Thyroid gland (tissue), 4 donors: Measurements from ENCODE around the gene OR10C1. TPM values are rescaled to one million over a fixed set of nuclear protein-coding genes. Genes with fewer than 3 reads are reported as not detected.
"Not testable (repeated sequence)": the region's sequence is repeated elsewhere in the genome, so short reads cannot be mapped to it uniquely, and the experiment has no call there.

Experiments
- DNase-seq, 2 donors: peaks; one replicate each; pipeline ENCODE4 v3.0.0-alpha.2; 2019
- H3K27ac ChIP-seq, 3 donors: fragments of 200-600 bp; sonication (generic); 1 replicate in 2 of 3; 2 replicates in 1 of 3; pipeline ENCODE4 v1.5.1; 2016 to 2019; ENCODE audit warnings: mild to moderate bottlenecking in 1 of 3, moderate library complexity in 1 of 3
- H3K27me3 ChIP-seq: fragments of 200-600 bp; sonication (generic); one replicate; pipeline ENCODE4 v1.5.1; 2019
- H3K36me3 ChIP-seq, 2 donors: fragments of 200-600 bp; sonication (generic); one replicate each; pipeline ENCODE4 v1.5.1; 2016 to 2019
- H3K4me1 ChIP-seq, 2 donors: fragments of 200-600 bp; sonication (generic); one replicate each; pipeline ENCODE4 v1.5.1; 2017 to 2019
- H3K4me3 ChIP-seq, 3 donors: fragments of 200-600 bp; sonication (generic); replicated peaks in 1 of 3; 1 replicate in 2 of 3; 2 replicates in 1 of 3; pipeline ENCODE4 v1.5.1; 2016; ENCODE audit warnings: mild to moderate bottlenecking in 1 of 3
- H3K9me3 ChIP-seq: fragments of 200-600 bp; sonication (generic); one replicate; pipeline ENCODE4 v1.5.1; 2017
- CTCF ChIP-seq, 6 experiments: fragments of 200-600 bp in 3 of 6; fragments of 450-650 bp in 3 of 6; sonication (generic) in 3 of 6; IDR thresholded peaks; one replicate each; pipeline ENCODE4 v1.5.1; 2016 to 2019; ENCODE audit warnings: antibody characterized with exemption in 6 of 6, mild to moderate bottlenecking in 2 of 6, inconsistent platforms in 1 of 6, moderate library complexity in 1 of 6
- POLR2A ChIP-seq, 2 donors: fragments of 450-650 bp; IDR thresholded peaks; one replicate each; pipeline ENCODE4 v1.6.1; 2017; ENCODE audit warnings: antibody characterized with exemption in 2 of 2, mild to moderate bottlenecking in 2 of 2, moderate library complexity in 1 of 2
- WGBS, 2 donors: methylation state at CpG; one replicate each; pipeline ENCODE4 v1.1.5; 2017; 5-methylcytosine and 5-hydroxymethylcytosine counted together
- intact Hi-C: fragments of 100-400 bp; cut with DNase I; formaldehyde crosslinking; loops from one replicate; pipeline ENCODE4 v1.15.1; 2023
- total RNA-seq, 4 donors: library from RNA; depleted of rRNA; stranded (reverse); fragments of >200 nt; gene quantifications; one replicate each; pipeline ENCODE4 v1.2.3, GENCODE V29; 2016

Gene OR10C1
- total RNA-seq, 4 donors from 2014 or later, result not detected

GRCh38 chr6:29419516-29419915 is 19.6 kb upstream of the OR10C1 start:
- intact Hi-C loops, result no loop called here
- H3K27me3 ChIP-seq, result no peaks in the 10 kb centered on the region
- 42 to 46% methylated on average over 3 of the region's 3 CpGs for WGBS, 2 donors
- TF ChIP-seq POLR2A (IDR thresholded peaks at IDR 0.05) (no peak), CTCF (IDR thresholded peaks at IDR 0.05) (no peak)
- no peak overlapping the region for H3K27ac ChIP-seq
- no peak overlapping the region for H3K4me3 ChIP-seq
- no peaks in the 10 kb centered on the region for H3K9me3 ChIP-seq
- H3K36me3 ChIP-seq, result no peaks in the 10 kb centered on the region
- no peaks in the 10 kb centered on the region for H3K4me1 ChIP-seq
- DNase-seq, result no peak

- H3K27me3 ChIP-seq, result no peaks in the 10 kb centered on the region
- no peak overlapping the region for H3K4me3 ChIP-seq
- no peaks in the 10 kb centered on the region for H3K36me3 ChIP-seq
- no peak overlapping the region for H3K27ac ChIP-seq
- intact Hi-C loops, result no loop called here
- no peak for DNase-seq
- no peak for TF ChIP-seq CTCF (IDR thresholded peaks at IDR 0.05)
- TF ChIP-seq POLR2A (IDR thresholded peaks at IDR 0.05), result no peak
- no peaks in the 10 kb centered on the region for H3K9me3 ChIP-seq
- H3K4me1 ChIP-seq, result no peaks in the 10 kb centered on the region
- 81 to 89% methylated on average over 2 of the region's 2 CpGs for WGBS, 2 donors
Measured at GRCh38 chr6:29424168-29424567, 14.9 kb upstream of the OR10C1 start.

GRCh38 chr6:29424575-29424974 is 14.5 kb upstream of the OR10C1 start:
- intact Hi-C loops, result no loop called here
- H3K27ac ChIP-seq, result no peak overlapping the region
- no peak overlapping the region for H3K4me3 ChIP-seq
- H3K9me3 ChIP-seq, result no peaks in the 10 kb centered on the region
- no peak for TF ChIP-seq POLR2A (IDR thresholded peaks at IDR 0.05)
- TF ChIP-seq CTCF (IDR thresholded peaks at IDR 0.05), result no peak
- WGBS, 2 donors, result 34 to 55% methylated on average over 2 of the region's 2 CpGs
- DNase-seq, result no peak
- no peaks in the 10 kb centered on the region for H3K4me1 ChIP-seq
- H3K36me3 ChIP-seq, result no peaks in the 10 kb centered on the region
- H3K27me3 ChIP-seq, result no peaks in the 10 kb centered on the region

- Histone ChIP-seq H3K27me3 (no peaks in the 10 kb centered on the region), H3K27ac (no peak overlapping the region), H3K36me3 (no peaks in the 10 kb centered on the region), H3K9me3 (no peaks in the 10 kb centered on the region), H3K4me1 (no peaks in the 10 kb centered on the region), H3K4me3 (no peak overlapping the region)
- TF ChIP-seq CTCF (IDR thresholded peaks at IDR 0.05) (no peak), POLR2A (IDR thresholded peaks at IDR 0.05) (no peak)
- intact Hi-C loops, result no loop called here
- 51 to 62% methylated on average over 1 of the region's 1 CpG for WGBS, 2 donors
- no peak for DNase-seq
Measured at GRCh38 chr6:29425075-29425474, 14.0 kb upstream of the OR10C1 start.

- TF ChIP-seq CTCF (IDR thresholded peaks at IDR 0.05), result no peak
- TF ChIP-seq POLR2A (IDR thresholded peaks at IDR 0.05), result no peak
- Histone ChIP-seq H3K4me3 (no peak overlapping the region), H3K27me3 (no peaks in the 10 kb centered on the region), H3K36me3 (no peaks in the 10 kb centered on the region), H3K27ac (no peak overlapping the region), H3K9me3 (no peaks in the 10 kb centered on the region), H3K4me1 (no peaks in the 10 kb centered on the region)
- no peak for DNase-seq
- intact Hi-C loops, result no loop called here
- WGBS, 2 donors, result 83 to 86% methylated on average over 3 of the region's 3 CpGs
Measured at GRCh38 chr6:29426654-29427053, 12.5 kb upstream of the OR10C1 start.

- H3K4me1 ChIP-seq, DNase-seq, H3K27me3 ChIP-seq, H3K9me3 ChIP-seq, H3K27ac ChIP-seq, intact Hi-C loops, H3K4me3 ChIP-seq, H3K36me3 ChIP-seq: not testable (repeated sequence)
- WGBS, 2 donors, result 74 to 77% methylated on average over 18 of the region's 18 CpGs
Measured at GRCh38 chr6:29436730-29437129, 2.4 kb upstream of the OR10C1 start.
